OCI-LY1 (cell line): ENCODE results near the gene SHROOM3.

Source experiments
- H2AFZ ChIP-seq: fragments of 200-600 bp; sonication (generic), shearing (Covaris generic); 2 replicates; pipeline ENCODE4 v1.6.0; 2014; ENCODE audit warnings: antibody characterized with exemption, mild to moderate bottlenecking, low read length
- H3F3A ChIP-seq: fragments of 200-600 bp; sonication (generic), shearing (Covaris generic); 2 replicates; pipeline ENCODE4 v1.6.0; 2014; ENCODE audit warnings: mild to moderate bottlenecking, antibody characterized with exemption, low read length, moderate library complexity; ENCODE audit not compliant: insufficient read depth
- H3K27ac ChIP-seq: fragments of 200-600 bp; sonication (generic); 2 replicates; pipeline ENCODE4 v1.5.1; 2014; ENCODE audit warnings: low read length, mixed run types, mild to moderate bottlenecking, low read depth; ENCODE audit not compliant: poor library complexity, severe bottlenecking
- H3K27me3 ChIP-seq: fragments of 200-600 bp; sonication (generic); 2 replicates; pipeline ENCODE4 v1.6.0; 2014; ENCODE audit warnings: antibody characterized with exemption, mild to moderate bottlenecking, low read length, moderate library complexity; ENCODE audit not compliant: insufficient read depth
- H3K36me3 ChIP-seq: fragments of 200-600 bp; sonication (generic); 2 replicates; pipeline ENCODE4 v1.6.1; 2014; ENCODE audit warnings: mild to moderate bottlenecking, antibody characterized with exemption, low read length, moderate library complexity, mixed read lengths; ENCODE audit not compliant: insufficient read depth
- H3K4me1 ChIP-seq: fragments of 200-600 bp; sonication (generic); 2 replicates; pipeline ENCODE4 v1.5.1; 2014; ENCODE audit warnings: mild to moderate bottlenecking, low read length, moderate library complexity; ENCODE audit not compliant: insufficient read depth, severe bottlenecking
- H3K4me2 ChIP-seq: fragments of 200-600 bp; sonication (generic), shearing (Covaris generic); 2 replicates; pipeline ENCODE4 v1.6.1; 2014; ENCODE audit warnings: low read length
- H3K4me3 ChIP-seq: fragments of 200-600 bp; sonication (generic); 2 replicates; pipeline ENCODE4 v1.5.1; 2014; ENCODE audit warnings: low read length, low read depth, mild to moderate bottlenecking, mixed read lengths; ENCODE audit not compliant: poor library complexity, severe bottlenecking
- H3K79me2 ChIP-seq: fragments of 200-600 bp; shearing (Covaris generic); 2 replicates; pipeline ENCODE4 v1.6.1; 2016; ENCODE audit warnings: mixed run types, low read length, mixed read lengths; ENCODE audit not compliant: insufficient read depth
- H3K9ac ChIP-seq: fragments of 200-600 bp; sonication (generic), shearing (Covaris generic); 2 replicates; pipeline ENCODE4 v1.6.1; 2014; ENCODE audit warnings: mild to moderate bottlenecking, low read length, mixed read lengths
- H3K9me2 ChIP-seq: fragments of 200-600 bp; sonication (generic), shearing (Covaris generic); 2 replicates; pipeline ENCODE4 v1.6.1; 2014; ENCODE audit warnings: low read depth, mild to moderate bottlenecking, low read length, mixed read lengths
- H3K9me3 ChIP-seq: fragments of 200-600 bp; shearing (Covaris generic); 2 replicates; pipeline ENCODE4 v1.6.1; 2014; ENCODE audit warnings: low read length, mixed read lengths
- H4K20me1 ChIP-seq: fragments of 200-600 bp; sonication (generic), shearing (Covaris generic); 2 replicates; pipeline ENCODE4 v1.6.0; 2016; ENCODE audit warnings: mild to moderate bottlenecking, low read length; ENCODE audit not compliant: insufficient read depth
- EZH2 ChIP-seq: fragments of 200-600 bp; sonication (generic), shearing (Covaris generic); IDR thresholded peaks from 2 replicates; pipeline ENCODE4 v1.8.0; 2017; ENCODE audit warnings: borderline replicate concordance, mixed run types, mild to moderate bottlenecking, antibody characterized with exemption, low read length, moderate library complexity, mixed read lengths
- TF ChIP-seq, protein P1 (sequence below): fragments of 200-600 bp; sonication (generic), shearing (Covaris generic); IDR thresholded peaks from 2 replicates; pipeline ENCODE4 v1.5.1; 2017; ENCODE audit warnings: mild to moderate bottlenecking, antibody characterized with exemption, low read length, moderate library complexity, mixed read lengths

The SHROOM3 gene

DNA sequence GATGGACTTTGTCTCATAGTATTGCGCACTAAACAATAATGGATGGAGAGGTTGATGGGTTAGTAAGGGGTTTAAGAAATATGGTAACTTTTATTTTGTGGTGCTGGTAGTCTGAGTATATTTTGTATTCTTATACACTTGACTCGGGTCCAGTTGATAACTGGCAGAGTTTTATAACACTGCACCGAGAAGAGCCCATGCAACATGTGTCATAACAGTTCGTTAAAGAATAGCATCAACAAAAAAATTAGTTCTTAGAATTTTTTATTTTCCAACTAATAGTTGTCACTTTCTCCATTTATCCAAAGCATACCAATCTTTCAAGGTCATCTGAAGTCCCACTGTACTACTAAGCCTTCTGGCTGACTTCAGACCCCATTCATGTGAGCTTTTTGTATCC is 287.8 kb downstream of the SHROOM3 start:
- no peak for TF ChIP-seq EZH2
- TF ChIP-seq, protein P1, sequence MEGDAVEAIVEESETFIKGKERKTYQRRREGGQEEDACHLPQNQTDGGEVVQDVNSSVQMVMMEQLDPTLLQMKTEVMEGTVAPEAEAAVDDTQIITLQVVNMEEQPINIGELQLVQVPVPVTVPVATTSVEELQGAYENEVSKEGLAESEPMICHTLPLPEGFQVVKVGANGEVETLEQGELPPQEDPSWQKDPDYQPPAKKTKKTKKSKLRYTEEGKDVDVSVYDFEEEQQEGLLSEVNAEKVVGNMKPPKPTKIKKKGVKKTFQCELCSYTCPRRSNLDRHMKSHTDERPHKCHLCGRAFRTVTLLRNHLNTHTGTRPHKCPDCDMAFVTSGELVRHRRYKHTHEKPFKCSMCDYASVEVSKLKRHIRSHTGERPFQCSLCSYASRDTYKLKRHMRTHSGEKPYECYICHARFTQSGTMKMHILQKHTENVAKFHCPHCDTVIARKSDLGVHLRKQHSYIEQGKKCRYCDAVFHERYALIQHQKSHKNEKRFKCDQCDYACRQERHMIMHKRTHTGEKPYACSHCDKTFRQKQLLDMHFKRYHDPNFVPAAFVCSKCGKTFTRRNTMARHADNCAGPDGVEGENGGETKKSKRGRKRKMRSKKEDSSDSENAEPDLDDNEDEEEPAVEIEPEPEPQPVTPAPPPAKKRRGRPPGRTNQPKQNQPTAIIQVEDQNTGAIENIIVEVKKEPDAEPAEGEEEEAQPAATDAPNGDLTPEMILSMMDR, result no peak
- Histone ChIP-seq H3F3A (no peaks in the 10 kb centered on the region), H3K36me3 (no peaks in the 10 kb centered on the region), H3K9me3 (no peaks in the 10 kb centered on the region), H3K4me3 (no peak overlapping the region), H3K27me3 (no peaks in the 10 kb centered on the region), H3K27ac (no peak overlapping the region), H3K9me2 (no peaks in the 10 kb centered on the region), H3K79me2 (no peaks in the 10 kb centered on the region), H4K20me1 (no peaks in the 10 kb centered on the region), H2AFZ (no peak overlapping the region), H3K4me1 (no peaks in the 10 kb centered on the region), H3K4me2 (no peak overlapping the region), H3K9ac (no peak overlapping the region)

DNA sequence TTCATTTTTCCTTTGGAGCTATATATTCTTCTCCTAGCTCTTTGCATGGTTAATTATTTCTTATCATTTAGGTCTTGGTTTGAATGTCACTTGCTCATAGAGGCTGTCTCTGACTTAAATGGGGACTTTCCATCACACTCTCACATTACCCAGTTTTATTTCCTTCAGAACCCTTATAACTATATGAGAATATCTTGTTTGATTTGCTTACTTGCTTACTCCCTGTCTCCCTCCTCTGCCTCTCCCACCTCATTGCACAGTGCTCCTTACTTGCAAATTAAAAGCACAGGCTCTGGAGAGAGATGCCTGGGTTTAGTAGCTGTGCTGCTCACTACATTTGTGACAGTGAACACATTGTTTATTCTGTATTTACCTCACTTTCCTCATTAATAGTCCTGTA is 288.3 kb downstream of the SHROOM3 start:
- no peak overlapping the region for H3K4me3 ChIP-seq
- no peaks in the 10 kb centered on the region for H3K4me1 ChIP-seq
- no peak overlapping the region for H3K9ac ChIP-seq
- no peaks in the 10 kb centered on the region for H3F3A ChIP-seq
- H3K79me2 ChIP-seq, result no peaks in the 10 kb centered on the region
- no peak overlapping the region for H3K4me2 ChIP-seq
- H3K27me3 ChIP-seq, result no peaks in the 10 kb centered on the region
- H4K20me1 ChIP-seq, result no peaks in the 10 kb centered on the region
- H3K9me3 ChIP-seq, result no peaks in the 10 kb centered on the region
- no peak overlapping the region for H3K27ac ChIP-seq
- TF ChIP-seq, protein P1, result no peak
- TF ChIP-seq EZH2, result no peak
- H3K9me2 ChIP-seq, result no peaks in the 10 kb centered on the region
- H2AFZ ChIP-seq, result no peak overlapping the region
- no peaks in the 10 kb centered on the region for H3K36me3 ChIP-seq

DNA sequence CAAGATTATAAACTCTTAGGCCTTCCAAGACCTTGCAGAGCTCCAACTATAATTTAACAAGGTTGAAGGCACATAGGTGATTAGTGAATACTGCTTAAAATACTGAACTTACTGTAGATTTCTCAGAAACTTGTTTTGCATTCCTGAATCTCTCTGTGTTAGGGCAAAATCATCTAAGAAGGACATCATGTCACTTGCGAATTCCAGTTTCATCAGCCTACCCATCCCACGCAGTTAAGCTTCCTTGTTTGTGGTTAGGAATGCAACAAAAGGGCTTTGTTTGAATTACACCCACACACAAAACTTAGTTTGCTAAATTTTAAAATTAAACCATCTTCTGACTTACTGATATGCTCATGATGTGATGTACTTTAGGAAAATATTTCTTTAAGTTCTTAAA is 288.9 kb downstream of the SHROOM3 start:
- Histone ChIP-seq H3K36me3 (no peaks in the 10 kb centered on the region), H3K4me1 (no peaks in the 10 kb centered on the region), H3F3A (no peaks in the 10 kb centered on the region), H3K9ac (no peak overlapping the region), H3K79me2 (no peaks in the 10 kb centered on the region), H3K4me2 (no peak overlapping the region), H3K27ac (no peak overlapping the region), H3K9me3 (no peaks in the 10 kb centered on the region), H4K20me1 (no peaks in the 10 kb centered on the region), H3K4me3 (no peak overlapping the region), H3K9me2 (no peaks in the 10 kb centered on the region), H3K27me3 (no peaks in the 10 kb centered on the region), H2AFZ (no peak overlapping the region)
- no peak for TF ChIP-seq EZH2
- TF ChIP-seq, protein P1, result no peak
